G401 (cell line): ENCODE results near the gene ATP5F1D. TPM values are rescaled to one million over a fixed set of nuclear protein-coding genes. Genes with fewer than 3 reads are reported as not detected.

Source experiments
- DNase-seq: peaks from one replicate; pipeline ENCODE4 v3.0.0-alpha.2; 2015; ENCODE audit warnings: low spot score
- in situ Hi-C: cut with HindIII; loops from 2 replicates; pipeline ENCODE4 v1.10.0; 2016; ENCODE audit warnings: low sequenced_read_pairs, mixed read lengths
- total RNA-seq: library from RNA; depleted of rRNA; stranded (reverse); fragments of >200 nt; shearing (Covaris generic); gene quantifications from 2 replicates; pipeline ENCODE4 v1.2.3, GENCODE V29; 2014

Gene ATP5F1D
- total RNA-seq, 1 experiment from 2014 or later: 61.3 TPM

- no peak for DNase-seq
- in situ Hi-C loops: no loop called here
These were observed 21.6 kb upstream of the ATP5F1D start for GRCh38 chr19:1219786-1220476.

- in situ Hi-C loops: no loop called here
- DNase-seq: no peak
These were observed 21.0 kb upstream of the ATP5F1D start for GRCh38 chr19:1220477-1220930.

- DNase-seq: peak; percentile 86
- in situ Hi-C loops: no loop called here
These were observed 20.3 kb upstream of the ATP5F1D start for GRCh38 chr19:1220976-1221903.

GRCh38 chr19:1221904-1222255 lies 19.7 kb upstream of the ATP5F1D start:
- in situ Hi-C loops: no loop called here
- DNase-seq: no peak

GRCh38 chr19:1222394-1222793 lies 19.2 kb upstream of the ATP5F1D start:
- DNase-seq: no peak
- in situ Hi-C loops: no loop called here

- DNase-seq: no peak
- in situ Hi-C loops: no loop called here
These were observed 18.3 kb upstream of the ATP5F1D start for GRCh38 chr19:1223018-1223855.

- in situ Hi-C loops: no loop called here
- DNase-seq: peak; percentile 0
These were observed 17.3 kb upstream of the ATP5F1D start for GRCh38 chr19:1224047-1224825.

GRCh38 chr19:1224847-1225246 lies 16.7 kb upstream of the ATP5F1D start:
- DNase-seq: no peak
- in situ Hi-C loops: no loop called here

- in situ Hi-C loops: no loop called here
- no peak for DNase-seq
These were observed 15.9 kb upstream of the ATP5F1D start for GRCh38 chr19:1225440-1226226.

GRCh38 chr19:1226227-1226518 lies 15.4 kb upstream of the ATP5F1D start:
- in situ Hi-C loops: no loop called here
- DNase-seq: no peak

GRCh38 chr19:1226522-1227303 lies 14.8 kb upstream of the ATP5F1D start:
- in situ Hi-C loops: no loop called here
- DNase-seq: no peak

GRCh38 chr19:1227304-1228054 lies 14.1 kb upstream of the ATP5F1D start:
- in situ Hi-C loops: no loop called here
- DNase-seq: no peak

- no peak for DNase-seq
- in situ Hi-C loops: no loop called here
These were observed 13.2 kb upstream of the ATP5F1D start for GRCh38 chr19:1228161-1228957.

GRCh38 chr19:1229056-1229923 lies 12.3 kb upstream of the ATP5F1D start:
- no peak for DNase-seq
- in situ Hi-C loops: no loop called here
